ENCODE data around the gene NTHL1.
"Not testable (repeated sequence)": the region's sequence is repeated elsewhere in the genome, so short reads cannot be mapped to it uniquely, and the experiment has no call there.

NTHL1 gene

GRCh38 chr16:2040787-2041522 is 6.7 kb downstream of the NTHL1 start:
- no peak for DNase-seq (ENCODE audit: low spot score)

- DNase-seq (ENCODE audit: low spot score), result no peak
These were observed 7.4 kb downstream of the NTHL1 start for GRCh38 chr16:2040041-2040786.

- no peak for DNase-seq (ENCODE audit: low spot score)
These were observed 8.2 kb downstream of the NTHL1 start for GRCh38 chr16:2039274-2040031.

- no peak for DNase-seq (ENCODE audit: low spot score)
These were observed 9.0 kb downstream of the NTHL1 start for GRCh38 chr16:2038382-2039231.

GRCh38 chr16:2037647-2038381 is 9.8 kb downstream of the NTHL1 start:
- no peak for DNase-seq (ENCODE audit: low spot score)

- no peak for DNase-seq (ENCODE audit: low spot score)
These were observed 10.5 kb downstream of the NTHL1 start for GRCh38 chr16:2037115-2037514.

- DNase-seq (ENCODE audit: low spot score), result no peak
These were observed 11.3 kb downstream of the NTHL1 start for GRCh38 chr16:2036200-2036966.

GRCh38 chr16:2035431-2036199 is 12.0 kb downstream of the NTHL1 start:
- no peak for DNase-seq (ENCODE audit: low spot score)

GRCh38 chr16:2034696-2035430 is 12.8 kb downstream of the NTHL1 start:
- DNase-seq (ENCODE audit: low spot score), result no peak

GRCh38 chr16:2033909-2034695 is 13.5 kb downstream of the NTHL1 start:
- DNase-seq (ENCODE audit: low spot score), result not testable (repeated sequence)

- peak; percentile 93 for DNase-seq (ENCODE audit: low spot score)
These were observed 14.4 kb downstream of the NTHL1 start for GRCh38 chr16:2033057-2033908.

GRCh38 chr16:2032285-2033056 is 15.2 kb downstream of the NTHL1 start:
- peak; percentile 50 for DNase-seq (ENCODE audit: low spot score)

GRCh38 chr16:2031081-2031577 is 16.5 kb downstream of the NTHL1 start:
- no peak for DNase-seq (ENCODE audit: low spot score)

- DNase-seq (ENCODE audit: low spot score), result no peak
These were observed 17.6 kb downstream of the NTHL1 start for GRCh38 chr16:2030036-2030435.

GRCh38 chr16:2029350-2029749 is 18.3 kb downstream of the NTHL1 start:
- no peak for DNase-seq (ENCODE audit: low spot score)

GRCh38 chr16:2028620-2029220 is 18.9 kb downstream of the NTHL1 start:
- no peak for DNase-seq (ENCODE audit: low spot score)
